Stimulated activated CD8-positive, alpha-beta memory T cell treated with anti-CD3 and anti-CD28 coated beads, Interleukin-7, amount 100 ng/mL, for 4 hours (primary cell): ENCODE results near the gene AK1.
A peak's percentile ranks its signal among the peaks of the same experiment; 100 is the strongest.

ENCODE experiments used
- DNase-seq, 2 donors: peaks; one replicate each; pipeline ENCODE4 v3.0.0-alpha.2; 2020; ENCODE audit warnings: low read depth in 2 of 2

The AK1 gene

DNA sequence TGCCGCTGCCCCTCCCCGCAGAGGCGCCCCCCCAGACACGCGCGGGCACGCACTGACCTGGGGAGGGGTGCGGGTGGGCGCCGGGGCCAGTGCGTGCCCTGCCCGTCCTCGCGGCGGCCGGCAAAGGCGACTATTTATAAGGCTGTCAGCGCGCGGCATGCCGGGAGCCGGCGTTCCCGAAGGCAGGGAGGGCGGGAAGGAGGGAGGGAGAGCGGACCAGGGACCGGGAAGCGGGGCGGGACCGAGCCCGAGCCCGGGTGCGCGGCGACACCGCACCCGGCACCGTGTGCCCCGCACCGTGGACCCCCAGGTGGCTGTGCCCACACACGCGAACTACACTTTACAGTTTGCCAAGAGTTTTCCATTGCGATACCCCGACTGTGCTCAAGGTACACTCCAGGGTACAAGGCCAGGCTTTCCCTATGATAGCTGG, at the start of gene AK1:
Gene AK1 (minus strand): TSS at position 110 of the 433 bp plus-strand sequence. CDS start 3,058 bp downstream, outside the sequence.
- DNase-seq, result no peak

GRCh38 chr9:127926906-127927200, 49.4 kb upstream of the AK1 start:
- DNase-seq, result no peak

DNA sequence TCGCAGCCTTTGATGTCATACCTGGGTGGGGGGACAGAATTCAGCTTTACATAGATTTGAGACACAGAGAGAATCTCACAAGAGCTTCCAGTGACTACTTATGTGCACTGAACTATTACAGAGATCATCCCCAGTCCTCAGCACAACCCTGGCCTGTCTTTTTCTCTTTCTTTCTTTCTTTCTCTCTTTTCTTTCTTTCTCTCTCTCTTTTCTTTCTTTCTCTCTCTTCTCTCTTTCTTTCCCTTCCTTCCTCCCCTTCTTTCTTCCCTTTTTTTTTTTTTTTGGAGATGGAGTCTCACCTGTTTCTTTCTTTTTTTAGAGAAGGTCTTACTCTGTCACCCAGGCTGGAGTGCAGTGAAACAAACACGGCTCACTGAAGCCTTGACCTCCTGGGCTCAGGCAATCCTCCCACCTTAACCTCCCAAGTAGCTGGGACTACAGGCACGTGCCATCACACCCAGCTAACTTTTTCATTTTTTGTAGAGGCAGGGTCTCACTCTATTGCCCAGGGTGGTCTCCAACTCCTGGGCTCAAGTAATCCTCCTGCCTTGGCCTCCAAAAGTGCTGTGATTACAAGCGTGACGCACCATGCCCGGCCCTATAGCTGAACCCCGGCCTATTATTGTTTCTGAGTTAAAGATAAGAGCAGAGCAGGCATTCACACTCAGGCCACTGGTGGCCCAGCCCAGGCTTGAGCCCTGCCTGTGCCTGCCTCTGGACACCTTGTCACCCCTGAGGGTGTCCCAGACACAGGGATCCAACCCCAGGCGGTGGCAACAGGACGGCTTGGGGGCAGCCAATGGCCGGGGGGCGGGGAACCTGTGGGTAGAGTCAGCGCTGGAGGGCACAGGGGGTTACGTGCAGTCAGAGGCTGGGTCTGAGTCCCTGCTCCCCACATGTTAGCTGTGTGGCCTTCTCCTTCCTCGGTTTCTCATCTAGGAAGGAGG, 48.8 kb upstream of the AK1 start:
- DNase-seq, result no peak

- no peak for DNase-seq
These were observed 47.4 kb upstream of the AK1 start for GRCh38 chr9:127924736-127925444.

DNA sequence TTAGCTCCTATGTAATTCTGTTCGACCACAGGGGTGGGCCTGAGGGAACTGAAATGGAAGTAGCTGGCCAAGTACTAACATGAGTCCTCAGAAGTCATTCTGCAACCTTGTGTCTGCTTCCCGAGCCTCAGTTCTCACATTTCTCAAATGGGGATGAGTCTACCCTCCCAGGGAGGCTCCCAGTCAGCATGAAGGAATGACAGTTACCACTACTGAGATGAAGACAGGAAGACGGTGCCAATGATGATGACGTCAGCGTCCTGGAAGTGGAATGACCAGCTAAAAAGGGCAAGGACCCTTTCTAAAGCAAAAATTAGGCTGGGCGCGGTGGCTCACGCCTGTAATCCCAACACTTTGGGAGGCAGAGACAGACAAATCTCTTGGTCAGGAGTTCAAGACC, 46.3 kb upstream of the AK1 start:
- no peak for DNase-seq

DNA sequence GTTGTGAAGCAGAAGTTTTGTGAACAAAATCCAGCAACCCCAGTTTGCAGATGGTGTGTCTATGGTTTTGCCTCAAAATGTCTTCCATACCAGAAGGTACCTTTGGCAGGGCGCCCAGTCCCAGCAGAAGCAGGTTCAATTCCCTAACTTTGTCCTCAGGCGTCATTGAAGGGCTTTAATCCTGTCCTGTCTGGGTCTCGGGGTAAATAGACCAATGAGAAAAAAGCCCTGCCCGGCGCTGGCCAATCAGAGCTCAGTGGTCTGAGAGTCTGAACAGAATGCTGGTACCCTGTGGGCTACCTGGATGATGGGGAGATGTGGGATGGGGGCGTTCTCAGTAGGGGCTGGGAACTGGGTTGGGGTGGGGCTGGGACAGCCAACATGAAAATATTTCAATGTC, 45.6 kb upstream of the AK1 start:
- no peak for DNase-seq

DNA sequence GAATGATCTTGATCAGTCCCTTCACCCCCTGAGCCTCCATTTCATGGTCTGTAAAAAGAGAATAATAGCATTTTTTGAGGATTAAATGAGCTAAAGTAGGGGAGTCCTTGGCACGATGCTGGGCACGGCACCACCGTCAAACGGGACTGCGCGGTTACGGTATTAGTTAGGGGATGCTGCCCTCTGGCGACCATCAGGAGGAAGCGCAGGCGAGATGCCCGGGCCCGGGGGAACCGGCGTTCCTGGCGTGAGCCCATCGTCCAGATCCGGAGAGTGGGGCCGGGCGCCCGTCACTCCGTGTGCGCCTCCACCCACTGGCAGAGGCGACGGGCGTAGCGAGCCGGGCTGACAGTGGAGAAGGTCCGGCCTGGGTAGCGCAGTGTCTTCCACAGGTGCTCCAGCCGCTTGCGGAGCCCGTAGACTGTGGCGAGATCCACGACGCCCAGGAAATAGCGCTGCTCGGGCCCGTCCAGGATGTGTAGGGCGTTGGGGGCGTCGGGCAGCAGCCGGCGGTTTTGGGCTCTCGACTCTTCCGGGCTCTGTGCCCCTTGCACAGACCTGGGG, 44.2 kb upstream of the AK1 start:
- DNase-seq, result peak; percentile 60 to 61

DNA sequence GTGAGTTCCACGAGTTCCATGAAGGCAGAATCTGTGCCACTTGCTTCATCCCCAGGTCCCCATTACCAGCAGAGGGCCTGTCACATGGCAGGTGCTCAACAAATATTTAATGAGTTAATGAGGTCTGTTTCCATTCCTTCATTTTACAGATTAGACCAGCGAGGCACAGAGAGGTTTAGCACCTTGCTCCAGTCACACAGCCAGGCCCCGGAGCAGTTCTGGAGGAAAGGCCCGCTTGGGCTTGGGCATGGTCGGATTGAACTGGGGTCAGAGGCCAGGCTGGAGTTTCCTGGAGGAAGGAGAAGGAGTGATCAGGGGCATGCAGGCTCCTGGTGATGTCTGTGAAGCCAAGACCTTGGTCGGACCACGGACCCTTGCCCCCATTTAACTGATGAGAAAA, 43.3 kb upstream of the AK1 start:
- DNase-seq, result no peak

DNA sequence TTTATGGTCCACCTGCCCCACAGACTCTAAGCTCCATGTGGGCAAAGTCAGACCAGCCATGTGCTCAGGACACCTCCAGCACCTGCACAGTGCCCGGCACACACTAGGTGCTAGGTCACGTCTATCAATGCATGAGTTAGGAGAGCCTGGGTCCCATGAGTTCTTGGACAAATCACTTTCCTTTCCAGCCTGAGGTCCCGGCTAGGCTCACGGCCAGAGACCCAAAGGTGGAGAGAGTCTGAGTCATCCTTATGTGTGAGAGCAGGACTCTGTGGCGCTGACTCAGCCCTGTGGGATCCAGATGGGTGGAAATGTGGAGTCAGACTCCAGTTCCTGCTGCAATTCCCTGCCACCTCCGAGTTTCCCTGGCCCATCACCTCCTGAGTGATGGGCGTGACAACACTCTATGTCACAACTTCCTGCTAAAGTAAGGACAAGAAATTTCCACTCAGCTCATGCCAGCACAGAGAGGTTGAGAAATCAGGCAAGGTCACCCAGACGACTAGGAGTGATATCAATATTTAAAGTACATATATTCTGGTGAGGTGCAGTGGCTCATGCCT, 41.9 kb upstream of the AK1 start:
- no peak for DNase-seq

DNA sequence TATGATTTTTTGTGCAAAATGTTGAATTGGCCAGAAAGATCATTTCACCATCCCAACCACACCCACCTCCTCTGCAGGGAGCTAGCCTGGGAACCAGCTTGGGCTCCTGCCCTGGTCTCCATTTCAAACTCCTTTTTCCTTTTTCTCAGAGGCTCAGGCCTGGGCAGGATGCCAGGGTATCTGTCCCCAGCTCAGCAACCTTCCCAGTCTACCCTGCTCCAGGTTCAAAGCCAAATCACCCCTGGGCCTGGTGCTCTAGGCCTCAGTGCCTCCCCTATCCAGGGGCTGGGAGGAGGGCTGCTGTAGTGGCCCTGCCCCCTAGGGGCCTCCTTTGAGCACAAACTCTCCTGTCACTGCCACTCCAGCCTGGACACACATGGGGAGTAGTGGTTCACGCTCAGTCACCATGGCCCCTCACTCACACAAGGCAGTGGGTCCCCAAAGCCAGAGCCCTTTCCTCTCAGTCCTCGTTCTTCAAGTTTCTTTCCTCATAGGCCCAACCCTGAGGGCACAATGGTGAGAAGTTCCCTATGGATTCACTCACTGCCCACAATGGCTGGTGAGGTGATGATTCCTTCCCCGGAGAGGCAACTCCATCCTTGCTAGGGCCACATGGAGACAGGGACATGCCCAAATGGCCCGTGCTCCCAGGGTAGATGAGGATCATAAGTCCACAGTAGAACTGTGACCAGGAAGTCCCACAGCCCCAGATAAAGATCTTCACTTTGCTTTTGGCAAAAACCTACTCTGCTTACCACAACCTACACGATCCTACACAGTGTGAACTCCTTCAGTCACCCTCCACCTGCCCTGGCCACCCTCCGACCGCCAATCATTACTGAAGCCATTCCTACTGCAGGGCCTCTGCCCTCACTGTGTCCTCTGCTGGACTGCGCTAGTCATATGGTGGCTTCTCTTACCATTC, 41.0 kb upstream of the AK1 start:
- DNase-seq, result no peak

GRCh38 chr9:127917603-127918002, 40.1 kb upstream of the AK1 start:
- DNase-seq, result no peak

- DNase-seq, result peak; percentile 88 to 92
These were observed 39.5 kb upstream of the AK1 start, which contains the start of gene ST6GALNAC4 for GRCh38 chr9:127916720-127917581. Gene ST6GALNAC4 (minus strand): TSS chr9:127917041. CDS start chr9:127916419, 622 bp downstream.

DNA sequence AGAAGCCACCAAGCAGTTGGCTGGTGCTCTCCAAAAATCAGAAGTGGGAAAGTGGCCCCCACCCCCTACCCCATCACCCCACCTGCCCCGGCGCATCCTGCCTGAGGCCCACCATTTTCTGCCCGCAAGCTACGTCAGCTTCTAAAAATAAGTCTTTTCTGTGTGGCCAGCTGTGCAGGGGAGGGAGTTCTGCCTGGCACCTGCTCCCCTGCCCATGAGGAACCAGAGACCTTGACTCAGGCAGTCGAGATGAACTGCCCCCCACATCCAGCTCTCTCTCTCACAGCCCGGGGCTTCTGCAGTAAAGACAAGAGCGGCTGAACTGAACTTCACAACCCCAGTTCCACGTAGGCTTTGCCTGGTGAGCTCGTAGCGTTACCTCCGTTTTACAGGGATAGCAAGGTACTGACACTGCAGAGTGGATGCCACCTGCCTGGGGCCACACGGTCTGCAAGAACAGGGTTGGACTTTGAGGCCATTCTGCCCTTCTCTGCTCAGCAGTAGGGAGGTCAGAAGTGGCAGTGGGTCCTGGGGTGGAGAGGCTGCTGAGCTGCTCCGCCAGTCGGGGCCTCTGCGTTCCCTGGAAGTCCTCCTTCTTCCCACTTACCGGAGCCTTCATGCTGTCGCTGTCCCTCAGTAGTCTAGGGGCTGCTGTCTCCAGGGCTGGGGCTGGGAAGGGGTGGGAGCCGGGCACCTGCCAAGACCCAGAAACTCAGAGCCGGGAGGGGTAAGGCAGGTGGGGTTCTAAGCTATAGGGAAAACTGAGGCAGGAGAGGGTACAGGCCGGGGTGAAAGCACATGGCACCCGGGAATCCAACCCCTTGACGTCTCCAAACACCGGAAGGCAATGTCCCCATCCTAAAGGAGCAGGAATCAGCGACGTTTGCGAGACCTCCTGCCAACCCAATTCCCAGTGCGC, 38.6 kb upstream of the AK1 start:
- no peak for DNase-seq

DNA sequence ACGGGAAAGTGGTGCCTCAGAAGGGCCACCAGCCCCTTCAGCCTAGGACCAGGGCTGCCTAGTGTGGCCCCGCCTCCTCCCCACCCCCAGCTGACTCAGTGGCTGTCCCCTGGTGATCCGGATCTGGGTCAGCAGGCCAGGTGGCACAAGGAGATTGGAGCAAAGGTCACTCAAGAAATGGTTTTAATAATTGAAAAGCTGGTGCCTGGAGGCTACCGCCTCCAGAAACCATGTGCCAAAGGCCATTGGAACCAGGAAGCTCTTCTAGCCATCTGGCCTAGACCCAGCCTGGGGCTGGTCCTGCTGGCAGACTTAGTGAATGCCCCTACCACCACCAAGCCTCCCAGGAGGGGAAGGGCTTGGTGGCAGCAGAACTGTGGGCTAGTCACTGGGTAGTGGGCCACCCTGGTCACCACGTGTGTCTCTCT, 37.9 kb upstream of the AK1 start:
- DNase-seq, result no peak

- DNase-seq, result no peak
These were observed 36.2 kb upstream of the AK1 start for GRCh38 chr9:127913682-127914081.

DNA sequence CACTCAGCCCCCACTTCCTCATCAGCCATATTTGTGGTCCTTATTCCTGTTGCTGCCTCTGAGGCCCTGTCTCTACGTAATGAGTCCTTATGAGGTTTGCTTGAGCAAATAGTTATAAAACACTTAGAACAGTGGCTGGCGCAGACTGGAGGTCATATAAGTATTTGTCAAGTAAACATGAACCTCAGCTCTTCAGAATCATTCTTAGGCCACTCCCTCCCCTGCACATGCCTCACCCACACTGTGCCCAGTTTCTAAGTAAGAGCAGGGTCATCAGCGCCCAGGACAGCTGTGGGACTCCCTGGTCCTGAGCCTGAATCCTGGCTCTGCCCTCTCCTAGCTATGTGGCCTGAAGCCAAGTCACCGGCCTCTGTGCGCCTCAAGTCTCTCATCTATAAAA, 35.4 kb upstream of the AK1 start:
- no peak for DNase-seq

- no peak for DNase-seq
These were observed 34.8 kb upstream of the AK1 start for GRCh38 chr9:127912296-127912695.

DNA sequence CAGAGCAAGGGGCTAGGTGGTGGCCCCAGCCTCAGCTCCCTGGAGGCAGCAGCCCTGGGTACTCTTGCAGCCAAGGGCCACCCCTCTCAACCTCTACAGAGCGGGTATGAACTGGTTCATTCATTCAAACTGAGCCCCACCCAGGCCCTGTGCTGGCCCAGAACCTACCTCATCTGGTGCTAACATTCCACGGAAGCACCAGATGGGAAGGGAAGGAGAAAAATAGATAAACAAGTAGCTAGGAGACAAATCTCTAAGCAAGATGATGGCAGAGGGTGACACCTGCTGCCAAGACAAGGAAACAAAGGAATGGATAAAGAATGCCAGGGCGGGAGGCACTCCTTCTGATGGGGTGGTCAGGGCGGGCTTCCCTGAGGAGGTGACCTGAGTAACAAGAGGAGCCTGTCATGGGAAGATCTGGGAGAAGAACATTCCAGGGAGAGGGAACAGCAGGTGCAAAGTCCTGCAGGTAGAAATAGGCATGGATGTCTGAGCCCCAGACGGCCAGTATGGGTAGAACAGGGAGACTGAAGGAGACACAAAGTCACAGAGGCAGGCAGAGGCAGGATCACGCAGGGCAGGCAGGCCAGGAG, 33.2 kb upstream of the AK1 start:
- DNase-seq, result no peak

DNA sequence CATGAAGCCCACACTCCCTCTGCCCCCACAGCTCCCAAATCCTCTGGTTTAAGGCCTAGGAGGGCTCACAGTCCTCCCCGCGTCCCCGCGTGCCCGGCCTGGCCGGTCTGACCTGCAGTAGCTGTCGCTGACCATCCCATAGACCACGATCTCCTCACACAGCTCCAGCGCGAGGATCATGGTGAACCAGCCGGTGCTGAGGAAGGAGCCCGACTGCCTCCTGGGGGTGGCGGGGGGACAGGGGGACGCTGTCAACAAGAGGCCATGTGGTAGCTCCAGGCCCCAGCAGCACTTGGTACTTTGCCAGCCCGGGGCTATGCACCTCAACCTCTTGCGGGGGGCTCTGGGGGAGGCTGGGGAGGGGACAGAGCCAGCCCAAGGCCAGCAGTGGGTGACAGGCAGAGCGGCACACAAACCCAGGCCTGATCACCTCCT, 32.4 kb upstream of the AK1 start:
- DNase-seq, result no peak
